HG03457 (cell line): Measurements from ENCODE around the gene PIEZO1.
"Not testable (repeated sequence)": the region's sequence is repeated elsewhere in the genome, so short reads cannot be mapped to it uniquely, and the experiment has no call there.

ENCODE experiments used
- ATAC-seq: cut with Tn5 transposase; IDR thresholded peaks from one replicate; pipeline ENCODE4 v1.9.1; 2021; ENCODE audit warnings: moderate number of reproducible peaks; ENCODE audit not compliant: unreplicated experiment

PIEZO1 gene

DNA sequence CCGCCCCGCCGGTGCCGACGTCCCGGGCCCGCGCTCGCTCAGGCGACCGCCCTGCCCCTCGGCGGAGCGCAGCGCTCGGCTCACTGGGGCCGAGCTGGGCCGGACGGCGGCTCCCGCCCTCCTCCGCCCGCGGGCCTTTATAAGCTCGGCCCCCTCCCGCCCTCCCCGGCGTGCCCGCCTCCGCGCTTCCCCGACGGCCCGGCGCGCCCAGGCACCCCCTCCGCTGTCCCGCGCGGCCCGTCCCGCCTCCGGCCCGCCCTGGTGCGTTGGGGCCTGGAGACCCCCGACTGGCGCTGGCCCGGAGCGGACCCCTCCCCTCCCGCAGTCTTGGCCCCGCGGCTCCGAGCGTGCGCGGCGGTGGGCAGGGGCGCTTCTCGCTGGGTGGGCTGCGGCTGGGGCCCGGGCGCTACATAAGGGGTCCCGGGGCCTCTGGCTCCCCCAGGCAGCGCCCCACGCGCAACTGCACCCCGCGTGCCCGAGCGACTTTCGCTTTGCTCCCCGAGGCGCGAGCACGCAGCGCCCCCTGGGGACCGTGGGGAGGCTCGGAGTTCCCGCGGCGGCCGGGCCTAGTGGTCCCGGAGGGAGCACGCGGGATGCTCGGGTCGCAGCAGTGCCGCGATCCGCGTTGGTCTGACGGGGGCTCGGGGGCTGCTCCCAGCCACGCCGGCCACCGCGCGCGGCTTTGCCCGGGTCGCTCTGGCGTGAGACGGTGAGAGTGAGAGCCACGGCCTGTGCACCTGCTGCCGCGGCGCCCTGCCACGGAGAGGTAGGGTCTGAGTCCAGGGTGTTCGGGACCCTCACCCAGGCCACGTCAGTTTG is at the start of gene PIEZO1:
Gene PIEZO1 (minus strand): TSS at position 115 of the 819 bp plus-strand sequence. CDS start 256 bp downstream, outside the sequence.
- ATAC-seq = no peak

DNA sequence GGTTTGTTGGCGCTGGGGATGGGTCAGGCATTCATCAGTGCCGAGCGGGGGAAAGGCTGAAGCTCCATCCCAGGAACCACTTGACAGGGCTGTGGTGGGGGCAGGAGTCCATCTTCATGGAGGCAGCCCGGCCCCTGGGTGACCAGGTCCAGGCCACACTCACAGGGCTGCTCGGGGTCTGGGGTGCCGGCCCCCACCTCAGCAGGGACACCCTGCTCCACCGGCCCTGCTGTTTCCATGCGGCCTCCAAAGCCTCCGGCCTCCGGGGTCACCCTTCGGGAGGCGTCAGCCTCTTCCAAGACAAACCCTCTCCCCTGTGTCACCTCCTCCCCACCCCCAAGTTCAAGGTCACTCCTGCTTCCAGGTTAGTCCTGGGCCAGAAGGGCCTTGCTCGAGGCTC is 49.6 kb upstream of the PIEZO1 start:
- no peak for ATAC-seq

DNA sequence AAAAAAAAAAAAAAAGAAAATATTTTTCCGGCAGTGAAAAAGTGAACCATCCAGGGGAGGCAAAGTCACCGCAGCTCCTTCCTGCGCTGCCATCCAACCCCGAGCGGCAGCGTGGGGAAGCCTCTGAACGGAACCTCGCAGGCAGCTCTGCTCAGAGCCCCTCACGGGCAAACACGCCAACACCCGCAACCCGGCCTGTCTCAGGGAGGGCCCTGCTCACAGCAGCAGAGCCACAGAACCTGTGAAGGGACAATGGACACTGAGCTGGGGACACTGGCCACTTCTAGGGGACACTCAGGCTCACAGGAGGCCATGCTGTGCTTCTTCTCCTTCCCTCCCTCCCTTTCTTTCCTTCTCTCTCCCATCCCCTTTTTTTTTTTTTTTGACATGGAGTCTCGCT is 48.1 kb upstream of the PIEZO1 start:
- no peak for ATAC-seq

DNA sequence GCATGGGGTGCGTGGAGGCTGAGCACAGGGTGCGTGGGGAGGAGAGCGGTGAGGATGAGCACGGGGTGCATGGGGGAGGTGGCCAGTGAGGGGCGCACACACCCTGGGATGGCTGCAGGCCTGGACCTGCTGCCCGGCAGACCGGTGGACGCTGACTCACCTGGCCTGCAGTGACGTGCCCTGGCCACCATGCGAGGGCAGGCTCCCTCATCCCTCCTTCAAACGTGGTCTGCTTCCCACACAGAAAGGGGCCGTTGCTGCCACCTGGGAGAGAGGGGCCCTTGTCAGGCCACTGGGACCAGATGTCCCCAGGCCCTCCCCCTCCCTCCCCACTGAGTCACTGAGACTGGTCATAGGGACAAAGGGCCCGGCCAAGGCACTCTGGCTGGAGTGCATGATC is 46.8 kb upstream of the PIEZO1 start:
- no peak for ATAC-seq

GRCh38 chr16:88830783-88831182 is 45.8 kb upstream of the PIEZO1 start:
- ATAC-seq = no peak

DNA sequence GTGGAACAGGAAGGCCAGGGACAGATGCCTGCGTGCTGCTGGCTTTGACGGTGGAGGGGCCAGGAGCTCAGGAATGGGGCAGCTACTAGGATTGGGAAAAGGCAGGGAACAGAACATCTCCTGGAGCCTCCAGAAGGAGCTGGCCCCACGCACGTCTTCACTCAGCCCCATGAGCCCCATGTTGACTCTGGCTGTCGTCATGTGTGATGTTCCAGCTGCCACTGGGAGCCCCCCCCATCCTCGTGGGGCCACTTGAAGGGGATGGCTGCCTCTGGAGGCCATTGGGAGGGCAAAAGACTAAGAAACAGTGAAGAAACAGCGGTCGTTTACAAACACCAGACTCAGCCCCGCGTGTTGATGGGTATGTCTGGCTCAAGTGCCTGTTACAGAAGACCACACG is 45.2 kb upstream of the PIEZO1 start:
- no peak for ATAC-seq

DNA sequence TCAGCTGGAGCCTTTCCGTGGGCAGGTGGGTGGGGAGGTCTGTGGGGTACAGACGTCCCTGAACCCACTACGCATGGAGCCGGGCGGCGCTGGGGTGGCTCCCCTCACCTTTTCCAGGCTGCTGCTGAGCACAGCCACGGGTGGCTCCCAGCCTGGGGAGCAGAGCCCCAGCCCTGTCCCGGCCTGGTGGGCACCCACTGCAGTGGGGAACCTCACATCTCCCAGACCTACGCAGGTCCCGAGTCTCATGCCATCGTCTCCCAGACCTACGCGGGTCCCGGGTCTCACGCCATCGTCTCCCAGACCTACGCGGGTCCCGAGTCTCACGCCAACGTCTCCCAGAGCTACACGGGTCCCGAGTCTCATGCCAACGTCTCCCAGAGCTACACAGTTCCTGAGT is 43.7 kb upstream of the PIEZO1 start:
- ATAC-seq = no peak

GRCh38 chr16:88827727-88828126 is 42.7 kb upstream of the PIEZO1 start:
- ATAC-seq = no peak

GRCh38 chr16:88826070-88826840 is 41.2 kb upstream of the PIEZO1 start:
- ATAC-seq = no peak

DNA sequence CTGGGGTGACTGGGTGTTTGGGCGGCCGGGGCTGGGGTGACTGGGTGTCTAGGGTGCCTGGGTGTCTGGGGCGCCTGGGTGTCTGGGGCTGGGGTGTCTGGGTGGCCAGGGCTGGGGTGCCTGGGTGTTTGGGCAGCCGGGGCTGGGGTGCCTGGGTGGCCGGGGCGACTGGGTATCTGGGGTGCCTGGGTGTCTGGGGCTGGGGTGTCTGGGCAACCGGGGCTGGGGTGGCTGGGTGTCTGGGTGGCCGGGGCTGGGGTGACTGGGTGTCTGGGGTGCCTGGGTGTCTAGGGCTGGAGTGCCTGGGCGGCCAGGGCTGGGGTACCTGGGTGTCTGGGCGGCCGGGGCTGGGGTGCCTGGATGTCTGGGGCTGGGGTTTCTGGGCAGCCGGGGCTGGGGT is 40.1 kb upstream of the PIEZO1 start:
- ATAC-seq = no peak

DNA sequence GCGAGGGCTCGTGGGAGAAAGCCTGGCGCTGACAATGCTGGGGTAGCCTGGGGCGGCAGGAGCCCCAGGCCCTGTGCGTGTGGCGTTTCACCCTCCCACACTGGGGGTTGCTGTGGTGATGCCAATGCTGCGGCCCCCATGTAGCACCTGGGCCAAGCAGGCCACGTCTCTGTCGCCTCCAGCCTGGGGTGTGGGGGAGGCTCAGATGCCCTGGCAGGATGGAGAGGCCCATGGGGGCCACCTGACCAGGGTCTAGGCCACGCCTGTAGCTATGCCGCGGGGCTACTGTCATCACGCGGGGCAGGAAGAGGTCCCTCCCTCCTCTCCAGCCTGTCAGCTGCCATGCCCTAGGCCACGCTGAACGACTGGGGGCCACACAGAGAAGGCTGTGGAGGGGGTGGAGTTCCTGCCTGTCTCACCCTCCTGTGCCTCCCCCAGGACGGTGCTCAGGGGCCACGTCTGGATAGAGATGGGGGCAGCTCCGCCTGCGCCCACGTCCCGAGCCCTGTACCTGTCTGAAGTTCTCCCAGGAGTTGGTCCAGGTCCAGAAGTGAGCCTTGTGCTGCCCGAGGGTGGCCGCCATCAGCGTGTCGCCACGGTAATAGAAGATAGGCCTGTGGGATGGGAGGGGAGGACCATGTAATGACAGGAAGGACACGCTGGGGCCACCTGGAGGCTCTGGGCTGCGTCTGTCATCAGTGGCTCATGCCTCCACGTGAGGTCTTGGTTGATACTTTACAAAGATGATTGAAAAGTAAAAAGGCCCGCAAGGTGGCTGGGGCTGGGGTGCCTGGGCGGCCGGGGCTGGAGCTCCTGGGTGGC is 39.4 kb upstream of the PIEZO1 start:
- no peak for ATAC-seq

DNA sequence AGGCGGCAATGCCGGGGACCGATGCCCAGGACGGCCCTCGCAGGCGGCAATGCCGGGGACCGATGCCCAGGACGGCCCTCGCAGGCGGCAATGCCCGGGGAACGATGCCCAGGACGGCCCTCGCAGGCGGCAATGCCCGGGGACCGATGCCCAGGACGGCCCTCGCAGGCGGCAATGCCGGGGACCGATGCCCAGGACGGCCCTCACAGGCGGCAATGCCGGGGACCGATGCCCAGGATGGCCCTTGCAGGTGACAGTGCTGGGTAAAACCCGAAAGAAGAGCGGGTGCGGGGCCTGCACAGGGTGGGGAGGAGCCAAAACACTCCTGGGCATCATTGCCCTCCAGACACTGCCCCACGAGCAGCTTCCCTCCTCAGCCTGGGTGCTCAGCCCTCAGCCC is 38.6 kb upstream of the PIEZO1 start:
- not testable (repeated sequence) for ATAC-seq

DNA sequence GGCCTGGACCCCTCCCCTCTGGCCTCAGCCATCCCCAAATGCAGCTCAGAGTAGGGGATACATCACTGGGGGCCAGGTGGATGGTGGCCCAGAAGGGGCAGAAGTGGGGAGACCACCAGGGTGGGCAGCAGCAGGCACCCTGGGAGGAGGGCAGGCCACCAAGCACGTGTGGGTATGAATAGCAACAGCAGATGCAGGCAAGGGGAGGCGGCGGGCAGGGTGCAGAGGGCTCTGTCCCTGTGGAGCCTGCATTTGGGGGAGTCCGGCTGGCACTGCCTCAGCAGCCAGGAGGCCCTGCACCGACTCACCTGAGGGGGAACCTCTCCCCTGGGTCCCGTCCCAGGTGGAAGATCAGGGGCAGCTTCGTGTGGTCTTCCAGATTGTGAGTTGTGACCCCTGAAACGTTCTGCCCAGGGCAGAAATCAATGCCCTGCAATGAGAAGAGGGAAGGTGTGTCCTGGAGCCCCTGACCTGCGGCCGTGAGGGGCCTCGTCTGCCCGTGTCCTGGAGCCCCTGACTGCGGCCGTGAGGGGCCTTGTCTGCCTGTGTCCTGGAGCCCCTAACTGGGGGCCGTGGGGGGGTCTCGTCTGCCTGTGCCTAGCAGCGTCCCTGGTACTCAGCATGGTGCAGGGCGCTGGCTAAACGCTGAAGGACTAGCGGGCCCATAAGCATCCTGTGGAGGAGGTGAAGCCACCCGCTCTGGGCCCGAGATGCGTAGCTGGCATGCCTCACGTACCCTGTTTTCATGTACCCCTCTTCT is 37.4 kb upstream of the PIEZO1 start:
- no peak for ATAC-seq

- no peak for ATAC-seq
Observed at GRCh38 chr16:88821168-88821850, 36.3 kb upstream of the PIEZO1 start.

- no peak for ATAC-seq
Observed at GRCh38 chr16:88820385-88821025, 35.5 kb upstream of the PIEZO1 start.

GRCh38 chr16:88819126-88819525 is 34.1 kb upstream of the PIEZO1 start:
- no peak for ATAC-seq

DNA sequence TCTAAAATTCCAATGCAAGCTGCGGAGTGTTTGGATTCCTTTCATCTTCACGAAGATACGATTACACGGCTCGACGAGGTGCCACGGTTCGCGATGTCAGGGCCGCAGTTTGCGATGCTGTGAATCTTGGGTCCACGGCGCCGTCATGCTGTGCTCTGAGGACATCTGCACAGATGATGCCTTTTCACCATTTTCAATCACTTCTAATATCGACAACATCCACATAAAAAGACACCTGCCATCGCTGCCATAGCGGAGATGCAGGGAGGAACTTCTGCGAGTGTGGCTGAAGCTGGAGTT is 33.5 kb upstream of the PIEZO1 start:
- no peak for ATAC-seq

GRCh38 chr16:88817785-88818574 is 33.0 kb upstream of the PIEZO1 start:
- no peak for ATAC-seq
